Loucy (cell line): ENCODE measurements around the gene WFIKKN1.

ENCODE experiments used
- H2AFZ ChIP-seq: fragments of 200-600 bp; sonication (generic); 2 replicates; pipeline ENCODE4 v1.6.0; 2016; ENCODE audit warnings: antibody characterized with exemption, mild to moderate bottlenecking, low read length, moderate library complexity
- H3F3A ChIP-seq: fragments of 200-600 bp; 2 replicates; pipeline ENCODE4 v1.6.0; 2016; ENCODE audit warnings: antibody characterized with exemption, low read depth, mild to moderate bottlenecking
- H3K27me3 ChIP-seq: fragments of 200-600 bp; sonication (generic); 2 replicates; pipeline ENCODE4 v1.6.1; 2014; ENCODE audit warnings: low read length, mild to moderate bottlenecking; ENCODE audit not compliant: insufficient read depth, poor library complexity, severe bottlenecking
- H3K36me3 ChIP-seq: fragments of 200-600 bp; sonication (generic); 2 replicates; pipeline ENCODE4 v1.6.1; 2016; ENCODE audit warnings: low read length; ENCODE audit not compliant: insufficient read depth
- H3K4me1 ChIP-seq: fragments of 200-600 bp; sonication (generic); 2 replicates; pipeline ENCODE4 v1.5.1; 2014; ENCODE audit warnings: low read length, mild to moderate bottlenecking; ENCODE audit not compliant: insufficient read depth, poor library complexity, severe bottlenecking
- H3K4me2 ChIP-seq: fragments of 200-600 bp; sonication (generic); 2 replicates; pipeline ENCODE4 v1.6.0; 2014; ENCODE audit warnings: antibody characterized with exemption, low read length, low read depth, mild to moderate bottlenecking; ENCODE audit not compliant: poor library complexity, severe bottlenecking
- H3K4me3 ChIP-seq: fragments of 200-600 bp; sonication (generic); 2 replicates; pipeline ENCODE4 v1.5.1; 2014; ENCODE audit warnings: low read length, mild to moderate bottlenecking, mixed read lengths; ENCODE audit not compliant: poor library complexity, severe bottlenecking
- H3K79me2 ChIP-seq: fragments of 200-600 bp; sonication (generic); 2 replicates; pipeline ENCODE4 v1.6.1; 2014; ENCODE audit warnings: low read length; ENCODE audit not compliant: insufficient read depth
- H3K9ac ChIP-seq: fragments of 200-600 bp; sonication (generic); 2 replicates; pipeline ENCODE4 v1.6.0; 2014; ENCODE audit warnings: mild to moderate bottlenecking, low read depth, low read length, moderate library complexity; ENCODE audit not compliant: poor library complexity, severe bottlenecking
- H3K9me2 ChIP-seq: fragments of 200-600 bp; sonication (generic); replicated peaks from 2 replicates; pipeline ENCODE4 v1.6.1; 2016; ENCODE audit warnings: low read depth, low read length, mixed read lengths
- H3K9me3 ChIP-seq: fragments of 200-600 bp; sonication (generic); 2 replicates; pipeline ENCODE4 v1.6.1; 2014; ENCODE audit warnings: mild to moderate bottlenecking, antibody characterized with exemption, low read length, low read depth; ENCODE audit not compliant: insufficient read depth
- H4K20me1 ChIP-seq: fragments of 200-600 bp; sonication (generic); 2 replicates; pipeline ENCODE4 v1.6.0; 2014; ENCODE audit warnings: antibody characterized with exemption, low read length, mild to moderate bottlenecking; ENCODE audit not compliant: insufficient read depth, poor library complexity, severe bottlenecking
- CTCF ChIP-seq: fragments of 200-600 bp; sonication (generic); conservative IDR thresholded peaks from 2 replicates; pipeline ENCODE4 v1.5.1; 2014; ENCODE audit warnings: mild to moderate bottlenecking, antibody characterized with exemption, low read length
- EZH2phosphoT487 ChIP-seq: fragments of 200-600 bp; IDR thresholded peaks from 2 replicates; pipeline ENCODE4 v1.6.1; 2018; ENCODE audit warnings: antibody characterized with exemption, mild to moderate bottlenecking, moderate library complexity, borderline replicate concordance

The WFIKKN1 gene

GRCh38 chr16:590815-591200, 40.0 kb upstream of the WFIKKN1 start:
- Histone ChIP-seq H3F3A (no peaks in the 10 kb centered on the region), H3K36me3 (no peaks in the 10 kb centered on the region), H4K20me1 (peaks cover 6% of the 10 kb centered on the region), H3K9me3 (no peaks in the 10 kb centered on the region), H3K4me2 (peak overlapping the region; percentile 85), H3K79me2 (peaks cover 60% of the 10 kb centered on the region; the same call in 1 of the 2 replicates), H2AFZ (no peak overlapping the region), H3K9ac (peak overlapping the region; percentile 82), H3K4me3 (peak overlapping the region; percentile 78), H3K4me1 (peaks cover 25% of the 10 kb centered on the region), H3K9me2 (no peaks in the 10 kb centered on the region), H3K27me3 (no peaks in the 10 kb centered on the region)
- TF ChIP-seq CTCF: no peak
- TF ChIP-seq EZH2phosphoT487: no peak

GRCh38 chr16:591231-591630, 39.6 kb upstream of the WFIKKN1 start:
- no peaks in the 10 kb centered on the region for H3K27me3 ChIP-seq
- no peaks in the 10 kb centered on the region for H3K9me3 ChIP-seq
- H2AFZ ChIP-seq: no peak overlapping the region
- H3K9ac ChIP-seq: peak overlapping the region; percentile 82
- H3K36me3 ChIP-seq: no peaks in the 10 kb centered on the region
- H3K4me2 ChIP-seq: peak overlapping the region; percentile 85
- H3K4me1 ChIP-seq: peaks cover 25% of the 10 kb centered on the region
- no peak for TF ChIP-seq EZH2phosphoT487
- TF ChIP-seq CTCF: no peak
- H3K79me2 ChIP-seq: peaks cover 64% of the 10 kb centered on the region; the same call in 1 of the 2 replicates
- peaks cover 6% of the 10 kb centered on the region for H4K20me1 ChIP-seq
- no peaks in the 10 kb centered on the region for H3K9me2 ChIP-seq
- H3K4me3 ChIP-seq: peak overlapping the region; percentile 78
- H3F3A ChIP-seq: no peaks in the 10 kb centered on the region

GRCh38 chr16:591892-592517, 38.8 kb upstream of the WFIKKN1 start:
- Histone ChIP-seq H4K20me1 (peaks cover 6% of the 10 kb centered on the region), H3K79me2 (peaks cover 64% of the 10 kb centered on the region; the same call in 1 of the 2 replicates), H3K4me3 (peak overlapping the region; percentile 60)

More at GRCh38 chr16:591892-592517, 38.8 kb upstream of the WFIKKN1 start:
- H3K36me3 ChIP-seq: no peaks in the 10 kb centered on the region
- no peaks in the 10 kb centered on the region for H3F3A ChIP-seq
- H3K9me2 ChIP-seq: no peaks in the 10 kb centered on the region
- no peaks in the 10 kb centered on the region for H3K27me3 ChIP-seq
- H3K9me3 ChIP-seq: no peaks in the 10 kb centered on the region
- H2AFZ ChIP-seq: no peak overlapping the region
- peak overlapping the region; percentile 62 for H3K9ac ChIP-seq
- no peak for TF ChIP-seq EZH2phosphoT487
- TF ChIP-seq CTCF: no peak
- peaks cover 25% of the 10 kb centered on the region for H3K4me1 ChIP-seq
- peak overlapping the region; percentile 85 for H3K4me2 ChIP-seq
